HK-2 (cell line): ENCODE measurements around the gene OR2T2.
"Not testable (repeated sequence)": the region's sequence is repeated elsewhere in the genome, so short reads cannot be mapped to it uniquely, and the experiment has no call there.

Experiments used
- DNase-seq: peaks from one replicate; pipeline ENCODE4 v3.0.0-alpha.2; 2018; ENCODE audit not compliant: unreplicated experiment

Gene OR2T2

DNA sequence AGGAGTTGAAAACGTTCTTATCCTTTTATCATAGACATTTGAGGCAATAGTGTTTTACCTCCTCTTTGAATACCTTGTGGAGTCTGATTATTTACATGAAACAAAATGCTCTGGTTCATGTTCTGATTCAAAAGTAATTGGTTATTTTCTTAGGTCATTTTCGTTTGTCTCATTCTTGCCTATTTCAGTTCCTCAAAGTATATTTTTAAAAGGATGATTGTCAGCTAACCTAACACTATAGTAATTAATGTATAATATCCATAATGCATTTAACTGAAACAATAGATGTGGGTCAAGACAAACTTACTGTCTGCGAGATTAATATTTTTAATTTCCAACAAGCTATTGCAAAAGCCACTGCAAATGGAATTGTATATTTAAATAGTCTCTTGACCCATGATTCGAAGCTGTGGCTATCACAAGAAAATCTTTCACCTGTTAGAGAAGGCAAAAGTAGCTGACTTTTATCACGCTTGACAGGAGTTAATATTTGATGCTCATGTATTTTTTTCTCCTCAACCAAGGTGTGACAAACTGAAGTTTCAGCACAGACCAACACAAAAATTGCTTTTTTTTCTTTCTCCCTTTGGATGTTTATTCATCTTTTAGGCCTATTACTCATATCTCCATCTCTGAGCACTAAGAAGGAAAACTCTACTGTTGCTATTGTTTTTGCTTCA is 5.2 kb downstream of the OR2T2 start:
- not testable (repeated sequence) for DNase-seq

DNA sequence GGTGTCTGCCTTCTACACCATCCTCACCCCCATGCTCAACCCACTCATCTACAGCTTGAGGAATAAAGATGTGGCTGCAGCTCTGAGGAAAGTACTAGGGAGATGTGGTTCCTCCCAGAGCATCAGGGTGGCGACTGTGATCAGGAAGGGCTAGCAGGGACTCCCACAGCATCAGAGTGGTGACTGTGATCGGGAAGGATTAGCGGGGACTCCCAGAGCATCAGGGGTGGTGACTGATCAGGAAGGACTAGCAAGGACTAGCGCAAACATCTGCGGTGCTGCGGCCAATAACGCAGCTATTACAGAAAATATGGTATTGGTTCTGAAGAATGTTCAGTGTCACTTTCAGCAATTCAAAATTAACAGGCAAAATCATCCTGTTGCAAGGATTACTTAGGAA is 8.2 kb downstream of the OR2T2 start:
- DNase-seq, result not testable (repeated sequence)

GRCh38 chr1:248455045-248455444 is 9.6 kb downstream of the OR2T2 start:
- DNase-seq, result not testable (repeated sequence)

DNA sequence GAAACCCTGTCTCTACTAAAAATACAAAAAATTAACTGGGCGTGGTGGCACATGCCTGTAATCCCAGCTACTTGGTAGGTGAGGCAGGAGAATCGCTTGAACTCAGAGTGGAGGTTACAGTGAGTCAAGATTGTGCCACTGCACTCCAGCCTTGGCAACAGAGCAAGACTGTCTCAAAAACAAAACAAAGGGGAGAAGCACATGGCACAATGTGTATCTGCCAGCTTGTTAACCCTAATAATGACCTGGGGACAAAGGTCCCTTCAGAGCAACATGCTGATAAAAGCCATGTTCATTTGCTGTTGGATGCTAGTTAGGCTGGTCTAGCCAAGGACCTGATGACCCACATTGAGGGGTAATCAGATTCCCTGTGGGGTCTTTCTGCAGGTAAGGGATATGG is 11.2 kb downstream of the OR2T2 start:
- DNase-seq, result not testable (repeated sequence)

DNA sequence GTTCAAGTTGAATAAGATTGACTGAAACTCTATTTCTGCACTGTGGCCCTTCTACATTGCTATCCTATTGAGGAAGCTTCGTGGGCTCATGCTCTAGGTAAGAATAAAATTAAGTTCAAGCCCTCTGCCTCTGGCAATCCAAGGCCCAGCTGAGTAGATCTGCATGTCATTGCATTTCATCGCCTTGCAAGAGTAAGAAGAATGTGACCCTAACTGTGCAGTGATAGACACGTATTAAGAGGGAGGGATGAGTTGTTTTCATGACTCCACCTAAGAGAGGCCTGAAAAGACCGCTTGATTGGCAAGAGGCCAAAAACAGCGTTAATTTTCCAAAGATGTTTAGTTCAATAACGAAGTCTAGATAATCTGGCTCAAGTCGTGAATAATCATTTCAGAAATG is 13.7 kb downstream of the OR2T2 start:
- DNase-seq, result not testable (repeated sequence)

DNA sequence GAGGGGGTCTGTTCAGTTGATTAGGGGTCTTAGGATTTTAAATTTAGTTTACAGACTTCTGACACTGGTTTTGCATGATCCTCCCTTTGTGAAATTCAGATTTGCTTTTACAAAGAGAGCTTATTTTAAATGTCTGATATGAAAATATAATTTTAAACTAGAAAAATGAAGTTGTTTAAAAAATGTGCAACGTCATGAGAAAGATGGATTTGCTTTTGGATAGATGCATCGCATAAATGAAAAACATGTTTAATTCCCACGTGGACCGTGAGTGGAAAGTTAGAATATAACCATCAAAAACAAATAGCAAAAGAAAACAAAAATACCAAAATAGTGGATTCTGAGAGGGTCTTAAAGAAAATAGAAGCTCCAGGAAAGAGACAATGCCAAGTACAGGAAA is 25.7 kb downstream of the OR2T2 start:
- no peak for DNase-seq

DNA sequence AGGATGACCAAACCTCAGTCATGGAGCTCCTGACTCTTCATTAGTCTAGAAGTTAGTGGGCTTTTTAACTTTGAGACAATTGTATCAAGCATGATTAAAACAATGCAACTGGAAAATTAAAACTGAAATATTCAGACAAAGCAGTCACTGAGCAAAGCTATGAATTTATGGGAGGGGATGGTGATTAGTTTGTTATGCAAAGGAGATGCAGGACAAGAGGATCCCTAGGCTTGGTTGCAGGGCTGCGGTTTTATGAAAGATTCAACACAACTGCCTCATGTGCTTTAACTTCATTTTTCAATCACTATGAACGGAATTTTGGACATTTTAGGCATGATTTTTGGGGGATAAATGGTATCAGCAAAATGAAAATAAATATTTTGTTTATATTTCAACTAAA is 26.7 kb downstream of the OR2T2 start:
- not testable (repeated sequence) for DNase-seq

- DNase-seq, result not testable (repeated sequence)
Measured at GRCh38 chr1:248473051-248473450, 27.6 kb downstream of the OR2T2 start, which contains the start of gene OR2T3. Gene OR2T3 (plus strand): TSS chr1:248473351. CDS start chr1:248473351, 0 bp downstream.

DNA sequence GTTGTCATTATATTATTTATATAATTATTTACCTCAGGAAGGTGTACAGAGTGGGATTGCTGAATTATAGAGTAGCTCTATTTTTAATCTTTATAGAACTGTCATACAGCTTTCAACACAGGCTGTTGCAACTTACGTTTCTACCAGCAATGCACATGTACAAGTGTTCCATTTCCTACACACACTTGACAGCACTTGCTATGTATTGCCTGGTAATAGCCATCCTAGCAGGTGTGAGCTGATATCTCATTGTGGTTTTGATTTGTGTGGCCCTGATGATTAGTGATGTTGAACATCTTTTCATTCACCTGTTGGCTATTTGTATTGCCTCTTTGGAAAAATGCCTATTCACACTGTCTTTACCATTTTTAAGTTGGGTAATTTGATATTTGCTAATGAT is 30.2 kb downstream of the OR2T2 start:
- DNase-seq, result not testable (repeated sequence)

- not testable (repeated sequence) for DNase-seq
Measured at GRCh38 chr1:248481686-248482579, 36.5 kb downstream of the OR2T2 start.

GRCh38 chr1:248488289-248488688 is 42.9 kb downstream of the OR2T2 start, which contains the start of gene OR2T5:
Gene OR2T5 (plus strand): TSS chr1:248488589. CDS start chr1:248488589, 0 bp downstream.
- not testable (repeated sequence) for DNase-seq

DNA sequence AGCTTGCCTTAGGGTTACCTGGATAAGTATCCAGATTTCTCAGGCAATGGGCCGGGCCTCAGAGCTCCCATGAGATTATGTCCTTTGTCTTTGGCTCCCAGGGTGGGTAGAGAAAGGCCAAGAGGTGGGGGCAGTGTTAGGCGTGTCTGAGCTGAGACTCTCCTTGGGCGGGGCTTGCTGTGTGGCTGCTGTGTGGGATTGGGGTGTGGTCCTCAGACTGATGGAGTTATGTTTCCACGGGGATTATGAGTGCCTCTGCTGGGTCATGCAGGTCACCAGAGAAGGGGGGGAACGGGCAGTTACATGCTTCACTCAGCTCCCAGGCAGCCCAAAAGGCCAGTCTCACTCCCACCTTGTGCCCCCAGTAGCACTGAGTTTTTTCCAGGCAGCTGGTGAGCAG is 51.2 kb downstream of the OR2T2 start:
- not testable (repeated sequence) for DNase-seq

GRCh38 chr1:248500305-248501035 is 55.0 kb downstream of the OR2T2 start:
- DNase-seq, result not testable (repeated sequence)
